ENCODE measurements around the gene SPARC.
A peak's percentile ranks its signal among the peaks of the same experiment; 100 is the strongest.

The SPARC gene

DNA sequence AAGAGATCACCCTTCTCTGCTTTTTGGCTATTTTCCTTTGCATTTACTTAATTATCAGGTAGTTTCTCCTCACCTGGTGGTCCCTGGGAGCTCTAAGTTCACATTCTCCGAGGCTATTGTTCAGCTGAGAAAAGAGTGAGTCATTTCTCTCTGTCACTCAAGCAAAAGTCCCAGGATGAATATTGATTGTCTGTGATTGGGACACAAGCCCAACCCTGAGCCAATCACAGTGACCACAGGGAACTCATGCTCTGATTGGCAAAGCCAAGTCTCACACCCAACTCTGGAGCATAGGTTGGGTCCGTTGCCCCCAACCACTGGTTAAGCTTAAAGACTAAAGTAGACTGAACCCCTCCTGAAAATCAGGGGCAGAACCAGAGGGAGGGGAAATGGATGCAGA lies 67.8 kb downstream of the SPARC start:
- DNase-seq: no peak

- peak; percentile 9 for DNase-seq
Observed at GRCh38 chr5:151617841-151618710, 68.6 kb downstream of the SPARC start.

DNA sequence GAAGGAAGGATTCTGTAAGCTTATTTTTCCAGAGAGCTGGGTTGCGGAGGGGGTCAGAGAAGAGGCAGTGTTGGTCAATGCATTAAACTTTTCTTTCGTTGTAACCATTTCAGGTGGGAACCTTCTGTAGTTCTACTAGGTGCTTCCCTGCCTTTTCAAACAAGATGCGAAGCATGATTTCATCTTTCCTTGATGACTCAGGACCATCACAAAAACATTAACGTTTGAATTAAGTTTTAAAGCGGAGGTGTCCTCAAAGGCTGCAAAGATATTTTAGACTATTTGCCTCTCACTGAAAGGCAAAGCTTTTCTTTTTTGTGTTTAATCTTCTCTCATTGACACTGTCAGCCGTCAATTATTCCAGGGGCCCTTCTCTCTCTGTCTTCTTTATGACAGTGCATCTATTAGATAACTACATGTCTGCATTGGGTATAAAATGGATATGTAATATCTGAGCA lies 69.3 kb downstream of the SPARC start:
- DNase-seq: no peak

DNA sequence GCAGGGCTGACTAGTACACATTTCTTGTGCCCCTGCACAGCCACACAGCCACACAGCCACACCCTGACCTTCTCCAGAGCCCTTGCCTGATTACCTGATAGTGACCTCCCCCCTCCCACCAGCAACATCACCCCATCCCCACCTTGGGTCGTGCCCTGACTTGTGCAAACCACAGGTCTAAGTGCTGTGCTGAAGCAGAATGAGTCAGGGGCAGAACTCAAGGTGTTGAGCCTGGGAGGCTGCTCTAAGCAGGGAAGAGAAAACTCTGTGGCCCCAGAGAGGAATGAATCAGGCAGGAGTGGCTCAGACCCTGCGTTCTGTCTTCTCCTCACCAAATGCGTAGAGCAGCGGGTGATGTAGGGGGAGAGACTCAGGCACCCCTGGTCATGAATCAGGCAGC lies 71.3 kb downstream of the SPARC start:
- DNase-seq: no peak

DNA sequence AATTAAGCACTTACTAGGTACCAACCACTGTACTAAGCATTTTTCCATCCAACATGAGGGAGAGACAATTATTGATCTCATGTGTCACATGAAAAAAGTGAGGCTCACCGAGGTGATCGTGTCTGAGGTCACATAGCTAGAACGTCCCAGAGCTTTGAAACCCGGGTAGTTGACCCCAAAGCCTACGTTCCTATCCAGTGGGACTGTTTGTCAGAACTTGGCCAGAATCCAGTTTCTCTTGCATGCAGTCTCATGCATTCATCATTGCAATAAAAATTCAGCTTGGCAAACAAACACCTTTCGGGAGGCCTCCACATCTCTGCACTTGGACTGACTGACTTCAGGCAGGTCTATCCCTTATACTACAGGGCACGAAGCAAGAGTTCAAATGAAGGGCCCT lies 72.2 kb downstream of the SPARC start:
- no peak for DNase-seq

GRCh38 chr5:151612689-151613427 lies 73.9 kb downstream of the SPARC start:
- DNase-seq: peak; percentile 38

DNA sequence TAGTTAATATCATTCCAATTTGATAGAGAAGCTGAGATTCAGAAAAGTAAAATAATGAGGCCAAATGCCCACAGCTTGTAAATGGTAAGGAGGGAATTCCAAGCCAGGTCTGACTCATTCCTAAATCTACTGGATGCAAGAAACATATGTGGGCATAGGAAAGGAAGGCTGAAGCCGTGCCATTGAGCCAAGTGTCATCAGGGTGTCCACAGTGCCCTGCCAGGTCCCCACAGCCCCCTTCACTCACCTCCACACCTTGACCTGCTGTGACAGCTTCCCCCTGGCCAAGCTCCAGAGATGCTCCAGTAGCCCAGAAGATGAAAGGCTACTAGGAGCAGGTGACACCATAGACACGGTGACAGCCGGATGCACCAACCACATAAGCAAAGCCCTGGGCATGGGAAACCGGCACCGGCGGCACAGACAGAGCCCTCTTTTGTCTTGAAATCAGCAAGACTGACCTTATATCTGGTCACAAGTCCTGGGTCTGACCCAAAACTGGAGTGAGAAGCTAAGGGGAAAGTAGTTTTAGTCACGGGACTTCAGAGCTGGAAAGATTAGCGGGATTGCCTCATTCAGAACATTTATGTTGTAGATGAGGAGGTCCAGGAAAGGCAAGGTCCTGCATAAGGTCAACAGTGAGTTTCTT lies 75.5 kb downstream of the SPARC start:
- no peak for DNase-seq

Data from NCI-H510A treated with DMSO at 0.1 percent for 48 hours (cell line).